Astrocyte of the spinal cord (primary cell): ENCODE results near the gene NEUROD1.
"Not testable (repeated sequence)": the region's sequence is repeated elsewhere in the genome, so short reads cannot be mapped to it uniquely, and the experiment has no call there.

Experiments used
- DNase-seq: peaks from one replicate; pipeline ENCODE4 v3.0.0; 2011; ENCODE audit warnings: low read depth, low spot score
- H3K4me3 ChIP-seq: 2 replicates; pipeline ENCODE4 v1.5.1; 2011; ENCODE audit warnings: low read depth, mild to moderate bottlenecking, low read length, moderate library complexity
- CTCF ChIP-seq: IDR thresholded peaks from 2 replicates; pipeline ENCODE4 v1.5.1; 2012; ENCODE audit warnings: low read depth, mild to moderate bottlenecking, low read length, inconsistent platforms
- in situ Hi-C: cut with HindIII; loops from 2 replicates; pipeline ENCODE4 v1.10.0; 2017; ENCODE audit warnings: low sequenced_read_pairs

The NEUROD1 gene

GRCh38 chr2:181680055-181680936, at the start of gene NEUROD1:
Gene NEUROD1, minus strand, starts transcription at chr2:181680517. Its CDS starts 1,657 bp downstream, at chr2:181678860.
- in situ Hi-C loops = no loop called here
- no peak for TF ChIP-seq CTCF
- no peak for DNase-seq
- H3K4me3 ChIP-seq = no peak within 1 kb of the TSS

- no peak for TF ChIP-seq CTCF
- H3K4me3 ChIP-seq = no peak overlapping the region
- no peak for DNase-seq
- in situ Hi-C loops = no loop called here
These were observed 45.2 kb upstream of the NEUROD1 start for GRCh38 chr2:181725476-181725875.

GRCh38 chr2:181724662-181725061, 44.3 kb upstream of the NEUROD1 start:
- H3K4me3 ChIP-seq = no peak overlapping the region
- in situ Hi-C loops = no loop called here
- no peak for TF ChIP-seq CTCF
- DNase-seq = no peak

GRCh38 chr2:181723731-181724130, 43.4 kb upstream of the NEUROD1 start:
- no peak for DNase-seq
- no peak for TF ChIP-seq CTCF
- in situ Hi-C loops = no loop called here
- no peak overlapping the region for H3K4me3 ChIP-seq

- DNase-seq = peak; percentile 84
- H3K4me3 ChIP-seq = no peak overlapping the region
- in situ Hi-C loops = no loop called here
- peak; percentile 60 for TF ChIP-seq CTCF
These were observed 34.8 kb upstream of the NEUROD1 start for GRCh38 chr2:181715033-181715630.

- DNase-seq, H3K4me3 ChIP-seq, in situ Hi-C loops: not testable (repeated sequence)
These were observed 30.7 kb upstream of the NEUROD1 start for GRCh38 chr2:181711051-181711450.

- DNase-seq, H3K4me3 ChIP-seq, in situ Hi-C loops: not testable (repeated sequence)
These were observed 22.2 kb upstream of the NEUROD1 start for GRCh38 chr2:181702519-181702918.
